Uterus (tissue), 2 donors: ENCODE measurements around the gene DOCK3.

ENCODE experiments used
- CTCF ChIP-seq, 4 experiments: fragments of 200-600 bp in 2 of 4; fragments of 450-650 bp in 2 of 4; sonication (generic) in 2 of 4; IDR thresholded peaks; one replicate each; pipeline ENCODE4 v1.5.1; 2016 to 2019; ENCODE audit warnings: antibody characterized with exemption in 4 of 4, mild to moderate bottlenecking in 2 of 4, moderate library complexity in 1 of 4
- POLR2A ChIP-seq, 2 donors: fragments of 450-650 bp; IDR thresholded peaks; one replicate each; pipeline ENCODE4 v1.6.1; 2016; ENCODE audit warnings: antibody characterized with exemption in 2 of 2, mild to moderate bottlenecking in 1 of 2, moderate library complexity in 1 of 2

DNA sequence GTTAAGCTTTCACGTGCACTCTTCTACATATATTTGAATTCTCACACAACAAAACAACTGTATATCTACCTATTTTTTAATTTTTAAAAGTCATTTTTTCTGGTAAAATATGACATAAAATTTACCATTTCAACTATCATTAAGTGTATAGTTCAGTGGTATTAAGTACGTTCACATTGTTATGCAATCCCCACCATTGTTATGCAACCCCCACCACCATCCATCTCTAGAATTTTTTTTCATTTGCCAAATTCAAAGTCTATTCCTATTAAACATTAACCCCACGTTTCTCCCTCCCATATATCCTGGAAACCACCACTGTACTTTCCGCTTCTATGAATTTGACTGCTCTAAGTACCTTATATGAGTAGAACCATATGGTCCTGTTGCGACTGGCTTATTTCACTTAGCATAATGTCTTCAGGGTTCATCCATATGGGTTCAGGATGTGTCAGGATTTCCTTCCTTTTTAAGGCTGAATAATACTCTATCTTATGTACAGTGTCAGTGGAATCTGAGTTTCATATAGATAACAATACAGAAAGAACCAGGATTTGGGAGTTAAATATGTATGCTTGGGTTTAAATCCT is 279.2 kb downstream of the DOCK3 start:
- no peak for TF ChIP-seq CTCF (IDR thresholded peaks at IDR 0.05)
- TF ChIP-seq POLR2A (IDR thresholded peaks at IDR 0.05), result no peak
